IMR-90 (cell line): ENCODE data around the gene CASZ1. TPM values are rescaled to one million over a fixed set of nuclear protein-coding genes. Genes with fewer than 3 reads are reported as not detected.

Experiments
- ATAC-seq: fragments of 200-7000 bp; cut with Tn5 transposase; 2 replicates; pipeline ENCODE4 v1.9.1; 2020; ENCODE audit warnings: low read depth, mild to moderate bottlenecking, moderate library complexity
- BruUV-seq: library from RNA; stranded (reverse); fragments of 400-500 nt; replicated peaks from 2 replicates; lab custom pipeline; 2021; lab: Mats Ljungman, UMichigan
- CTCF ChIA-PET: fragments of 300-600 bp; formaldehyde crosslinking; extraction: SDS; loops from one replicate; lab custom pipeline; 2021; ENCODE audit warnings: antibody characterized with exemption; lab: Yijun Ruan, JAX
- POLR2A ChIA-PET: fragments of 300-600 bp; sonication (Branson Sonifier 250); formaldehyde crosslinking; loops from one replicate; lab custom pipeline; 2022; ENCODE audit warnings: antibody characterized with exemption; ENCODE audit not compliant: unreplicated experiment; lab: Charles Lee
- DNase-seq: peaks from one replicate; pipeline ENCODE4 v3.0.0; 2013
- H2AFZ ChIP-seq: replicated peaks from 2 replicates; pipeline ENCODE3; 2013; ENCODE audit warnings: low read length, mild to moderate bottlenecking; ENCODE audit not compliant: poor library complexity
- H2AK5ac ChIP-seq: 2 replicates; pipeline ENCODE4 v1.6.1; 2013; ENCODE audit warnings: low read depth, low read length, inconsistent platforms
- H2AK9ac ChIP-seq: replicated peaks from 2 replicates; pipeline ENCODE3; 2013; ENCODE audit warnings: mild to moderate bottlenecking, low read depth, low read length, moderate library complexity; ENCODE audit not compliant: poor library complexity
- H2BK120ac ChIP-seq: 2 replicates; pipeline ENCODE4 v1.6.1; 2013; ENCODE audit warnings: low read depth, low read length, inconsistent platforms
- H2BK15ac ChIP-seq: 3 replicates; pipeline ENCODE4 v1.6.1; 2013; ENCODE audit warnings: low read depth, low read length, inconsistent platforms
- H2BK20ac ChIP-seq: 2 replicates; pipeline ENCODE4 v1.6.1; 2013; ENCODE audit warnings: low read depth, mild to moderate bottlenecking, inconsistent platforms, low read length, moderate library complexity
- H2BK5ac ChIP-seq: 2 replicates; pipeline ENCODE4 v1.6.1; 2013; ENCODE audit warnings: mild to moderate bottlenecking, low read depth, low read length, inconsistent platforms; ENCODE audit not compliant: poor library complexity, severe bottlenecking
- H3K14ac ChIP-seq: replicated peaks from 2 replicates; pipeline ENCODE4 v1.6.1; 2013; ENCODE audit warnings: low read depth, low read length, inconsistent platforms
- H3K18ac ChIP-seq: 2 replicates; pipeline ENCODE4 v1.6.1; 2013; ENCODE audit warnings: low read depth, low read length, control low read depth
- H3K23ac ChIP-seq: 2 replicates; pipeline ENCODE4 v1.6.1; 2013; ENCODE audit warnings: low read depth, low read length, inconsistent platforms
- H3K27ac ChIP-seq: 2 replicates; pipeline ENCODE4 v1.5.1; 2013; ENCODE audit warnings: mild to moderate bottlenecking, control low read depth, low read length; ENCODE audit not compliant: insufficient read depth
- H3K27me3 ChIP-seq: 2 replicates; pipeline ENCODE4 v1.6.1; 2013; ENCODE audit warnings: low read length; ENCODE audit not compliant: control insufficient read depth, insufficient read depth
- H3K36me3 ChIP-seq: 2 replicates; pipeline ENCODE4 v1.6.1; 2013; ENCODE audit warnings: low read length, mixed read lengths; ENCODE audit not compliant: control insufficient read depth, insufficient read depth
- H3K4ac ChIP-seq: 2 replicates; pipeline ENCODE4 v1.6.1; 2013; ENCODE audit warnings: low read depth, low read length, inconsistent platforms
- H3K4me1 ChIP-seq: 2 replicates; pipeline ENCODE4 v1.6.1; 2013; ENCODE audit warnings: low read length, mixed read lengths; ENCODE audit not compliant: control insufficient read depth, insufficient read depth
- H3K4me2 ChIP-seq: 2 replicates; pipeline ENCODE4 v1.6.1; 2013; ENCODE audit warnings: low read depth, mild to moderate bottlenecking, control low read depth, low read length, moderate library complexity
- H3K4me3 ChIP-seq: 2 replicates; pipeline ENCODE4 v1.5.1; 2013; ENCODE audit warnings: low read depth, mild to moderate bottlenecking, control low read depth, low read length, moderate library complexity; ENCODE audit not compliant: insufficient read depth
- H3K56ac ChIP-seq: 2 replicates; pipeline ENCODE4 v1.6.1; 2013; ENCODE audit warnings: low read length, inconsistent platforms; ENCODE audit not compliant: insufficient read depth; ENCODE audit errors: extremely low read depth
- H3K79me1 ChIP-seq, 2 experiments: 2 replicates each; pipeline ENCODE4 v1.6.1; 2013; ENCODE audit warnings: low read length in 2 of 2, inconsistent platforms in 1 of 2, low read depth in 1 of 2
- H3K9ac ChIP-seq: 2 replicates; pipeline ENCODE4 v1.6.1; 2013; ENCODE audit warnings: low read depth, low read length, control low read depth
- H3K9me1 ChIP-seq: 2 replicates; pipeline ENCODE4 v1.6.1; 2013; ENCODE audit warnings: low read length, inconsistent platforms; ENCODE audit not compliant: insufficient read depth
- H3K9me3 ChIP-seq: 2 replicates; pipeline ENCODE4 v1.6.1; 2013; ENCODE audit warnings: low read length; ENCODE audit not compliant: control insufficient read depth, insufficient read depth
- H4K20me1 ChIP-seq: 2 replicates; pipeline ENCODE4 v1.6.1; 2013; ENCODE audit warnings: low read length, inconsistent platforms; ENCODE audit not compliant: insufficient read depth
- H4K5ac ChIP-seq: 2 replicates; pipeline ENCODE4 v1.6.1; 2013; ENCODE audit warnings: mild to moderate bottlenecking, low read depth, low read length, control low read depth
- H4K8ac ChIP-seq, 2 experiments: 2 replicates each; pipeline ENCODE4 v1.6.1; 2013; ENCODE audit warnings: low read depth in 2 of 2, low read length in 2 of 2, control low read depth in 1 of 2, inconsistent platforms in 1 of 2
- H4K91ac ChIP-seq: 2 replicates; pipeline ENCODE4 v1.6.1; 2013; ENCODE audit warnings: low read depth, low read length, inconsistent platforms; ENCODE audit not compliant: insufficient read depth
- BHLHE40 ChIP-seq: fragments of 150-350 bp; IDR thresholded peaks from 2 replicates; pipeline ENCODE4 v1.6.1; 2016; ENCODE audit warnings: mild to moderate bottlenecking, low read depth, low read length
- CEBPB ChIP-seq: IDR thresholded peaks from 2 replicates; pipeline ENCODE4 v1.6.1; 2012; ENCODE audit warnings: low read depth, low read length, improper control_type of control experiment
- CHD1 ChIP-seq: IDR thresholded peaks from 2 replicates; pipeline ENCODE4 v1.6.1; 2012; ENCODE audit warnings: low read depth, low read length, improper control_type of control experiment
- MAFK ChIP-seq: IDR thresholded peaks from 2 replicates; pipeline ENCODE4 v1.6.1; 2012; ENCODE audit warnings: low read depth, low read length, improper control_type of control experiment
- NFE2L2 ChIP-seq: fragments of 150-350 bp; IDR thresholded peaks from 2 replicates; pipeline ENCODE4 v1.6.1; 2016; ENCODE audit warnings: low read depth, mild to moderate bottlenecking, low read length
- RAD21 ChIP-seq: IDR thresholded peaks from 2 replicates; pipeline ENCODE4 v1.6.1; 2012; ENCODE audit warnings: low read length, improper control_type of control experiment
- RCOR1 ChIP-seq: IDR thresholded peaks from 2 replicates; pipeline ENCODE4 v1.6.1; 2012; ENCODE audit warnings: mild to moderate bottlenecking, low read length, improper control_type of control experiment; ENCODE audit not compliant: insufficient replicate concordance
- RFX5 ChIP-seq: IDR thresholded peaks from 2 replicates; pipeline ENCODE4 v1.8.0; 2012; ENCODE audit warnings: low read depth, mild to moderate bottlenecking, low read length, moderate library complexity
- USF2 ChIP-seq: fragments of 150-350 bp; IDR thresholded peaks from 2 replicates; pipeline ENCODE4 v1.6.1; 2017; ENCODE audit warnings: mild to moderate bottlenecking, antibody characterized with exemption, low read length, low read depth
- WGBS, 2 experiments: methylation state at CpG; one replicate each; pipeline versions ENCODE4 v1.1.5 to v1.1.7; 2013; ENCODE audit warnings: missing lambda C conversion rate in 2 of 2; ENCODE audit not compliant: insufficient read length in 1 of 2; ENCODE audit errors: extremely low coverage in 2 of 2; 5-methylcytosine and 5-hydroxymethylcytosine counted together
- dilution Hi-C: fragments of 300-500 bp; cut with HindIII; formaldehyde crosslinking; loops from one replicate; pipeline ENCODE4 v1.14.3; 2018; ENCODE audit warnings: low sequenced_read_pairs; ENCODE audit not compliant: unreplicated experiment
- in situ Hi-C: fragments of 300-500 bp; cut with MboI; formaldehyde crosslinking; loops from 3 replicates; pipeline ENCODE4 v1.14.3; 2019; ENCODE audit warnings: low sequenced_read_pairs, inconsistent platforms, mixed read lengths
- intact Hi-C: fragments of 100-400 bp; cut with micrococcal nuclease; formaldehyde crosslinking; loops from 2 replicates; pipeline ENCODE4 v1.10.0; 2022
- polyA plus RNA-seq, 3 experiments: library from polyadenylated mRNA; depleted of rRNA; stranded (reverse); fragments of >200 nt; gene quantifications; 2 replicates each; pipeline ENCODE4 v1.2.3, GENCODE V29; 2012; ENCODE audit warnings: low replicate concordance in 1 of 3
- total RNA-seq: library from RNA; depleted of rRNA; stranded (reverse); fragments of >200 nt; gene quantifications from 2 replicates; pipeline ENCODE4 v1.2.3, GENCODE V29; 2012
- TF ChIP-seq, protein P1 (sequence below): fragments of 150-350 bp; IDR thresholded peaks from 2 replicates; pipeline ENCODE4 v1.6.1; 2016; ENCODE audit warnings: low read depth, mild to moderate bottlenecking, low read length, moderate library complexity, borderline replicate concordance
- TF ChIP-seq, protein P2 (sequence below): conservative IDR thresholded peaks from 2 replicates; pipeline ENCODE4 v1.5.1; 2012; ENCODE audit warnings: mild to moderate bottlenecking, low read depth, low read length, improper control_type of control experiment

Gene CASZ1
- total and polyA plus RNA-seq, 2 of the 4 experiments (the other 2 are of a cell fraction), result 0.18 to 0.24 TPM

DNA sequence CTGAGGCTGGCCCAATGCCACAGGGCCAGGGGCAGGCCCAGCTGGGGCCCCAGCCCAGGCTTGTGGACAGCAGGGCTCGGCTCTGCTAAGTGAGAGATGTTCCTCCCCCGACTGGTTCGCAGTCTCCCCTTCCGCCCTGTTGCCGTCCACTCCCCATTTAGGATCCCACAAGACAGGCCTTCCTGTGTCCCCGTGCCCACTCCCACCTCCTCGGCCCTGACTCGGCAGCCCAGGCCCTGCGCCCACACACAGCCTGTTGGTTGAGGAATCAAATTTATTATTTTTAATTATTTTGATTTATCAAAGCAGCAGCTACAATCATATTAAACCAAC is 78.4 kb downstream of the CASZ1 start:
- no peak overlapping the region for H3K4me2 ChIP-seq
- no peak overlapping the region for H3K4me3 ChIP-seq
- H2BK120ac ChIP-seq, result no peak overlapping the region
- DNase-seq (no peak), ATAC-seq (no peak)
- H3K9me3 ChIP-seq, result no peaks in the 10 kb centered on the region
- in situ Hi-C loops, result no loop called here
- H2BK15ac ChIP-seq, result no peak overlapping the region
- H3K27ac ChIP-seq, result no peak overlapping the region
- no peak overlapping the region for H2BK5ac ChIP-seq
- H3K79me1 ChIP-seq, result no peaks in the 10 kb centered on the region
- H3K4ac ChIP-seq, result no peak overlapping the region
- BruUV-seq, result no TSS peak
- no peak overlapping the region for H3K9ac ChIP-seq
- no peak overlapping the region for H2AK5ac ChIP-seq
- H3K4me1 ChIP-seq, result no peaks in the 10 kb centered on the region
- H2BK20ac ChIP-seq, result no peak overlapping the region
- H4K20me1 ChIP-seq, result no peaks in the 10 kb centered on the region
- H3K9me1 ChIP-seq, result no peaks in the 10 kb centered on the region
- ChIA-PET POLR2A (no interaction called here), CTCF (no interaction called here)
- no peak overlapping the region for H3K56ac ChIP-seq
- peaks cover 59% of the 10 kb centered on the region; the same call in 1 of the 2 replicates for H3K27me3 ChIP-seq
- no peak overlapping the region for H2AK9ac ChIP-seq
- H4K8ac ChIP-seq, result no peak overlapping the region
- H4K91ac ChIP-seq, result no peak overlapping the region
- dilution Hi-C loops, result no loop called here
- no peak overlapping the region for H3K23ac ChIP-seq
- no peak overlapping the region for H3K18ac ChIP-seq
- H3K36me3 ChIP-seq, result no peaks in the 10 kb centered on the region
- no peak overlapping the region for H4K5ac ChIP-seq
- no CpG with 5 or more reads among the region's 9 CpGs for WGBS, 2 experiments
- H3K14ac ChIP-seq, result no peak overlapping the region
- TF ChIP-seq USF2 (no peak), CHD1 (no peak), BHLHE40 (no peak), MAFK (no peak), NFE2L2 (no peak), CEBPB (no peak), RFX5 (no peak), RAD21 (no peak), RCOR1 (no peak)
- TF ChIP-seq, protein P1, sequence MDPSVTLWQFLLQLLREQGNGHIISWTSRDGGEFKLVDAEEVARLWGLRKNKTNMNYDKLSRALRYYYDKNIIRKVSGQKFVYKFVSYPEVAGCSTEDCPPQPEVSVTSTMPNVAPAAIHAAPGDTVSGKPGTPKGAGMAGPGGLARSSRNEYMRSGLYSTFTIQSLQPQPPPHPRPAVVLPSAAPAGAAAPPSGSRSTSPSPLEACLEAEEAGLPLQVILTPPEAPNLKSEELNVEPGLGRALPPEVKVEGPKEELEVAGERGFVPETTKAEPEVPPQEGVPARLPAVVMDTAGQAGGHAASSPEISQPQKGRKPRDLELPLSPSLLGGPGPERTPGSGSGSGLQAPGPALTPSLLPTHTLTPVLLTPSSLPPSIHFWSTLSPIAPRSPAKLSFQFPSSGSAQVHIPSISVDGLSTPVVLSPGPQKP, result no peak
- TF ChIP-seq, protein P2, sequence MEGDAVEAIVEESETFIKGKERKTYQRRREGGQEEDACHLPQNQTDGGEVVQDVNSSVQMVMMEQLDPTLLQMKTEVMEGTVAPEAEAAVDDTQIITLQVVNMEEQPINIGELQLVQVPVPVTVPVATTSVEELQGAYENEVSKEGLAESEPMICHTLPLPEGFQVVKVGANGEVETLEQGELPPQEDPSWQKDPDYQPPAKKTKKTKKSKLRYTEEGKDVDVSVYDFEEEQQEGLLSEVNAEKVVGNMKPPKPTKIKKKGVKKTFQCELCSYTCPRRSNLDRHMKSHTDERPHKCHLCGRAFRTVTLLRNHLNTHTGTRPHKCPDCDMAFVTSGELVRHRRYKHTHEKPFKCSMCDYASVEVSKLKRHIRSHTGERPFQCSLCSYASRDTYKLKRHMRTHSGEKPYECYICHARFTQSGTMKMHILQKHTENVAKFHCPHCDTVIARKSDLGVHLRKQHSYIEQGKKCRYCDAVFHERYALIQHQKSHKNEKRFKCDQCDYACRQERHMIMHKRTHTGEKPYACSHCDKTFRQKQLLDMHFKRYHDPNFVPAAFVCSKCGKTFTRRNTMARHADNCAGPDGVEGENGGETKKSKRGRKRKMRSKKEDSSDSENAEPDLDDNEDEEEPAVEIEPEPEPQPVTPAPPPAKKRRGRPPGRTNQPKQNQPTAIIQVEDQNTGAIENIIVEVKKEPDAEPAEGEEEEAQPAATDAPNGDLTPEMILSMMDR, result no peak
- H2AFZ ChIP-seq, result no peak overlapping the region
- intact Hi-C loops, result no loop called here
